H1 (cell line): ENCODE measurements around the gene IGF1. TPM values are rescaled to one million over a fixed set of nuclear protein-coding genes. Genes with fewer than 3 reads are reported as not detected.

Experiments used
- CTCF ChIA-PET: fragments of 300-600 bp; sonication (Branson Sonifier 250); formaldehyde crosslinking; loops from one replicate; lab custom pipeline; 2021; ENCODE audit not compliant: partially characterized antibody; lab: Charles Lee
- POLR2A ChIA-PET: fragments of 300-600 bp; sonication (Branson Sonifier 250); formaldehyde crosslinking; loops from one replicate; lab custom pipeline; 2021; ENCODE audit warnings: inconsistent platforms; ENCODE audit not compliant: partially characterized antibody; lab: Charles Lee
- DNase-seq, 2 experiments: peaks; one replicate each; pipeline versions ENCODE4 v3.0.0 to v3.0.0-alpha.2; 2010 to 2022; ENCODE audit warnings: low spot score in 2 of 2, low read depth in 1 of 2, mixed read lengths in 1 of 2
- FAIRE-seq: peaks from 2 replicates; lab custom pipeline; 2011; peaks lifted over from hg19 to GRCh38; lab: Jason Lieb, UNC
- H2AFZ ChIP-seq: 2 replicates; pipeline ENCODE4 v1.8.1; 2012; ENCODE audit warnings: low read length, inconsistent platforms
- H2AK5ac ChIP-seq: 2 replicates; pipeline ENCODE4 v1.6.1; 2013; ENCODE audit warnings: low read depth, low read length
- H2BK120ac ChIP-seq: replicated peaks from 2 replicates; pipeline ENCODE3; 2013; ENCODE audit warnings: low read depth, low read length, inconsistent platforms
- H2BK12ac ChIP-seq: 2 replicates; pipeline ENCODE4 v1.6.1; 2013; ENCODE audit warnings: low read depth, low read length
- H2BK15ac ChIP-seq: 2 replicates; pipeline ENCODE4 v1.6.1; 2013; ENCODE audit warnings: low read length
- H2BK20ac ChIP-seq: 2 replicates; pipeline ENCODE4 v1.6.1; 2013; ENCODE audit warnings: low read length
- H2BK5ac ChIP-seq: 2 replicates; pipeline ENCODE4 v1.6.1; 2013; ENCODE audit warnings: low read depth, low read length
- H3K14ac ChIP-seq: 2 replicates; pipeline ENCODE4 v1.6.1; 2013; ENCODE audit warnings: inconsistent platforms; ENCODE audit not compliant: insufficient read length
- H3K18ac ChIP-seq: 2 replicates; pipeline ENCODE4 v1.6.1; 2013; ENCODE audit warnings: low read length; ENCODE audit errors: extremely low read depth
- H3K23ac ChIP-seq: 2 replicates; pipeline ENCODE4 v1.6.1; 2013; ENCODE audit warnings: inconsistent platforms; ENCODE audit not compliant: insufficient read length
- H3K23me2 ChIP-seq: 2 replicates; pipeline ENCODE4 v1.6.1; 2013; ENCODE audit warnings: low read depth, low read length
- H3K27ac ChIP-seq: 2 replicates; pipeline ENCODE4 v1.6.1; 2011; ENCODE audit warnings: low read depth, low read length, inconsistent platforms
- H3K27me3 ChIP-seq, 4 experiments: replicated peaks in 1 of 4; 1 replicate in 1 of 4; 2 replicates in 3 of 4; pipeline versions ENCODE4 v1.6.1 to v1.8.1; 2011 to 2013; ENCODE audit warnings: low read length in 3 of 4, mild to moderate bottlenecking in 3 of 4, inconsistent platforms in 2 of 4, mixed read lengths in 2 of 4, moderate library complexity in 1 of 4; ENCODE audit not compliant: control insufficient read depth in 3 of 4, insufficient read depth in 3 of 4; ENCODE audit errors: extremely low read depth in 1 of 4
- H3K36me3 ChIP-seq, 4 experiments: 2 replicates each; pipeline versions ENCODE4 v1.6.1 to v1.8.1; 2011 to 2013; ENCODE audit warnings: mild to moderate bottlenecking in 4 of 4, low read length in 3 of 4, moderate library complexity in 2 of 4, control low read depth in 1 of 4, inconsistent platforms in 1 of 4; ENCODE audit not compliant: insufficient read depth in 4 of 4, control insufficient read depth in 2 of 4
- H3K4ac ChIP-seq: replicated peaks from 2 replicates; pipeline ENCODE3; 2013; ENCODE audit warnings: low read length, low read depth, mixed read lengths, inconsistent platforms; ENCODE audit not compliant: insufficient read length
- H3K4me1 ChIP-seq, 4 experiments: replicated peaks in 1 of 4; 1 replicate in 1 of 4; 2 replicates in 3 of 4; pipeline versions ENCODE4 v1.6.1 to v1.8.1; 2011 to 2013; ENCODE audit warnings: low read length in 3 of 4, inconsistent platforms in 2 of 4, mixed read lengths in 1 of 4; ENCODE audit not compliant: insufficient read depth in 4 of 4, control insufficient read depth in 3 of 4
- H3K4me2 ChIP-seq, 2 experiments: 2 replicates each; pipeline versions ENCODE4 v1.6.1 to v1.8.1; 2011 to 2013; ENCODE audit warnings: low read depth in 2 of 2, low read length in 2 of 2, control low read depth in 1 of 2, inconsistent platforms in 1 of 2, mild to moderate bottlenecking in 1 of 2; ENCODE audit not compliant: insufficient read depth in 1 of 2
- H3K4me3 ChIP-seq, 4 experiments: fragments of 200-600, 300-600 bp in 1 of 4; sonication (generic), shearing (Covaris generic), sonication (Bioruptor Twin) in 1 of 4; 2 replicates each; pipeline versions ENCODE4 v1.5.1 to v1.8.1; 2011 to 2016; ENCODE audit warnings: low read length in 4 of 4, low read depth in 3 of 4, control low read depth in 2 of 4, inconsistent platforms in 2 of 4, mild to moderate bottlenecking in 2 of 4, mixed read lengths in 1 of 4, moderate library complexity in 1 of 4; ENCODE audit not compliant: insufficient read depth in 2 of 4; ENCODE audit errors: extremely low read depth in 1 of 4
- H3K56ac ChIP-seq: replicated peaks from 2 replicates; pipeline ENCODE3; 2013; ENCODE audit warnings: low read depth, mild to moderate bottlenecking, mixed read lengths, low read length, inconsistent platforms; ENCODE audit not compliant: insufficient read length
- H3K79me1 ChIP-seq: 2 replicates; pipeline ENCODE4 v1.6.1; 2013; ENCODE audit warnings: low read depth, low read length, control low read depth
- H3K79me2 ChIP-seq, 2 experiments: 2 replicates each; pipeline versions ENCODE4 v1.6.1 to v1.8.1; 2012 to 2013; ENCODE audit warnings: low read length in 2 of 2, mild to moderate bottlenecking in 2 of 2, inconsistent platforms in 1 of 2; ENCODE audit not compliant: insufficient read depth in 2 of 2, control insufficient read depth in 1 of 2
- H3K9ac ChIP-seq, 4 experiments: replicated peaks in 1 of 4; 1 replicate in 1 of 4; 2 replicates in 3 of 4; pipeline versions ENCODE4 v1.6.1 to v1.8.1; 2011 to 2013; ENCODE audit warnings: low read depth in 3 of 4, low read length in 3 of 4, control low read depth in 2 of 4, mild to moderate bottlenecking in 2 of 4, moderate library complexity in 2 of 4, inconsistent platforms in 1 of 4; ENCODE audit errors: extremely low read depth in 1 of 4
- H3K9me3 ChIP-seq, 2 experiments: 2 replicates each; pipeline versions ENCODE4 v1.6.1 to v1.8.1; 2012 to 2013; ENCODE audit warnings: mild to moderate bottlenecking in 2 of 2, moderate library complexity in 2 of 2, control low read depth in 1 of 2, inconsistent platforms in 1 of 2, low read depth in 1 of 2, low read length in 1 of 2, mixed read lengths in 1 of 2; ENCODE audit not compliant: insufficient read depth in 2 of 2
- H4K20me1 ChIP-seq, 2 experiments: replicated peaks in 1 of 2; 2 replicates each; pipeline versions ENCODE3 to v1.8.1; 2011 to 2013; ENCODE audit warnings: inconsistent platforms in 2 of 2, low read length in 2 of 2, mild to moderate bottlenecking in 1 of 2; ENCODE audit not compliant: insufficient read depth in 2 of 2, control insufficient read depth in 1 of 2
- H4K5ac ChIP-seq: 2 replicates; pipeline ENCODE4 v1.6.1; 2013; ENCODE audit warnings: low read length, low read depth, mixed read lengths, inconsistent platforms; ENCODE audit not compliant: insufficient read length
- H4K8ac ChIP-seq: 2 replicates; pipeline ENCODE4 v1.8.0; 2013; ENCODE audit warnings: mild to moderate bottlenecking, moderate library complexity, low read length, inconsistent platforms; ENCODE audit not compliant: insufficient read depth; ENCODE audit errors: extremely low read depth
- H4K91ac ChIP-seq: replicated peaks from 2 replicates; pipeline ENCODE3; 2013; ENCODE audit warnings: low read length, mixed read lengths, inconsistent platforms; ENCODE audit not compliant: insufficient read length
- MAFK ChIP-seq: IDR thresholded peaks from 2 replicates; pipeline ENCODE4 v1.6.1; 2012; ENCODE audit warnings: low read depth, mild to moderate bottlenecking, improper control_type of control experiment, low read length
- RBBP5 ChIP-seq: IDR thresholded peaks from 2 replicates; pipeline ENCODE4 v1.7.1; 2012; ENCODE audit warnings: low read depth, mild to moderate bottlenecking, inconsistent platforms, low read length, moderate library complexity, borderline replicate concordance
- SUZ12 ChIP-seq: fragments of 200-600 bp; sonication (generic); IDR thresholded peaks from 2 replicates; pipeline ENCODE4 v1.6.1; 2012; ENCODE audit warnings: mild to moderate bottlenecking, inconsistent platforms, low read length, moderate library complexity, mixed read lengths
- TAF7 ChIP-seq: optimal IDR thresholded peaks from 2 replicates; pipeline ENCODE3; 2011; ENCODE audit warnings: low read depth, mild to moderate bottlenecking, inconsistent platforms, low read length, moderate library complexity, borderline replicate concordance
- YY1 ChIP-seq: IDR thresholded peaks from 2 replicates; pipeline ENCODE4 v1.6.1; 2011; ENCODE audit warnings: low read depth, mild to moderate bottlenecking, low read length
- WGBS, 2 experiments: shearing (Covaris generic) in 1 of 2; methylation state at CpG; one replicate each; pipeline versions ENCODE4 v1.1.6 to v1.1.7; 2013 to 2015; ENCODE audit warnings: low lambda C conversion rate in 2 of 2, mixed read lengths in 2 of 2, inconsistent platforms in 1 of 2, low coverage in 1 of 2, missing lambda C conversion rate in 1 of 2; ENCODE audit not compliant: insufficient replicate concordance in 2 of 2, insufficient coverage in 1 of 2, insufficient read length in 1 of 2; ENCODE audit errors: extremely low coverage in 1 of 2, missing lambda C conversion rate in 1 of 2; 5-methylcytosine and 5-hydroxymethylcytosine counted together
- polyA plus RNA-seq, 7 experiments: library from polyadenylated mRNA; depleted of rRNA in 3 of 7; stranded (reverse) in 5 of 7; unstranded in 2 of 7; fragments of >200 nt in 5 of 7; fragments of 200-250 nt in 2 of 7; gene quantifications; 1 replicate in 5 of 7; 2 replicates in 1 of 7; 4 replicates in 1 of 7; pipeline versions ENCODE4 v1.2.1 to v1.2.3, GENCODE V29; 2011 to 2013; ENCODE audit warnings: missing spikeins in 2 of 7, mixed read lengths in 2 of 7
- total RNA-seq: library from RNA; stranded (reverse); fragmentation: NEBNext Ultra II Directional; extraction: Animal tissue kit (Norgen Biotek cat#: 25700); gene quantifications from 2 replicates; pipeline ENCODE4 v1.2.1, GENCODE V29; 2021

IGF1 gene
- total and polyA plus RNA-seq, 2 of the 8 experiments (the other 6 are each of a cell fraction or from before 2014, with no cell fraction given): not detected

DNA sequence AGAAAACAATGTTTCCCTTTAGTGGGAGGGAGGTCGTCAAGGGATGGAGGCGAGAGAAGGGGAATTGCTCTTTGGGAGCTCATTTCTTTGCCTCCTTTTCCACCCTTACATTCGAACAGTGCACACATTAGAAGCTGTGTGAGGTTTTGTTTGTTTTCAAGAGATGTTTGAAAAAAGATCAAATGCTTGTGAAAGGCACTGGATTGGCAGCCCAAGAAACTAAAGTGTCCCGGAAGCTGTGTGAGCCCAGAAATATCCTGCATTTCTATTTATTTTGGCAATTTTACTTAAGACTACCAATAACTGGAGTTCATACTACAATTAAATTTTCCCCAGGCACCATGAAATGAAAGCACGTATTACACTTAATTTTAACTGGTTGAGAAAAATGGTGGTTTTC lies 67.0 kb downstream of the IGF1 start:
- WGBS, 2 experiments: 91% methylated on average over 5 of the region's 5 CpGs; no CpG with 5 or more reads in 1 of the 2 experiments
- Histone ChIP-seq H4K5ac (no peak overlapping the region), H3K36me3 (no peaks in the 10 kb centered on the region), H3K79me1 (no peaks in the 10 kb centered on the region), H3K23me2 (no peaks in the 10 kb centered on the region; the same call in 1 of the 2 replicates), H4K8ac (no peak overlapping the region), H3K27me3 (no peaks in the 10 kb centered on the region), H2BK12ac (no peak overlapping the region), H3K9ac (no peak overlapping the region), H3K27ac (no peak overlapping the region), H3K9me3 (no peaks in the 10 kb centered on the region), H2AFZ (no peak overlapping the region), H3K18ac (no peak overlapping the region), H2BK20ac (no peak overlapping the region), H3K4ac (no peak overlapping the region), H4K91ac (no peak overlapping the region), H3K79me2 (no peaks in the 10 kb centered on the region), H3K4me2 (no peak overlapping the region), H3K4me1 (no peaks in the 10 kb centered on the region), H4K20me1 (no peaks in the 10 kb centered on the region), H3K23ac (no peak overlapping the region), H2AK5ac (no peak overlapping the region), H3K4me3 (no peak overlapping the region), H2BK5ac (no peak overlapping the region), H2BK120ac (no peak overlapping the region), H3K56ac (no peak overlapping the region), H2BK15ac (no peak overlapping the region), H3K14ac (no peak overlapping the region)
- TF ChIP-seq TAF7 (no peak), YY1 (no peak), RBBP5 (no peak), MAFK (no peak), SUZ12 (no peak)
- ChIA-PET POLR2A (no interaction called here), CTCF (interaction anchor here (0.8 to 1.3 kb wide), 3 partner anchors 13 to 22 kb away, joined by 3 to 4 read pairs (median 3); no protein-coding TSS in a partner anchor)
- no peak for FAIRE-seq
- no peak for DNase-seq
